Mesothelial cell of epicardium (in vitro differentiated cells): ENCODE results near the gene WAS. TPM values are rescaled to one million over a fixed set of nuclear protein-coding genes. Genes with fewer than 3 reads are reported as not detected.

ENCODE experiments used
- DNase-seq, 2 experiments: peaks; one replicate each; pipeline ENCODE4 v3.0.0; 2021; ENCODE audit warnings: low spot score in 2 of 2; ENCODE audit not compliant: unreplicated experiment in 2 of 2
- H3K27ac Mint-ChIP-seq: 2 replicates; pipeline ENCODE4 v1.8.0; 2021; ENCODE audit warnings: mixed read lengths
- H3K27me3 Mint-ChIP-seq: 2 replicates; pipeline ENCODE4 v1.8.0; 2021; ENCODE audit warnings: low read depth, mixed read lengths
- H3K36me3 Mint-ChIP-seq: 2 replicates; pipeline ENCODE4 v1.8.0; 2021; ENCODE audit warnings: mixed read lengths
- H3K4me1 Mint-ChIP-seq: 2 replicates; pipeline ENCODE4 v1.8.0; 2021; ENCODE audit warnings: mixed read lengths
- H3K4me3 Mint-ChIP-seq: 2 replicates; pipeline ENCODE4 v1.8.0; 2021; ENCODE audit warnings: mild to moderate bottlenecking, moderate library complexity, mixed read lengths
- H3K9me3 Mint-ChIP-seq: 2 replicates; pipeline ENCODE4 v1.8.0; 2021; ENCODE audit warnings: mixed read lengths
- total RNA-seq: library from RNA; stranded (reverse); gene quantifications from 3 replicates; pipeline ENCODE4 v1.2.1, GENCODE V29; 2021
- TF ChIP-seq, protein P1 (sequence below): fragments of 200-600 bp; sonication (generic); IDR thresholded peaks from one replicate; pipeline ENCODE4 v1.5.0; 2021; ENCODE audit warnings: antibody characterized with exemption; ENCODE audit not compliant: unreplicated experiment

Gene WAS
- 1.4 to 2.2 TPM (median 1.5 TPM) in 3 replicates for total RNA-seq

DNA sequence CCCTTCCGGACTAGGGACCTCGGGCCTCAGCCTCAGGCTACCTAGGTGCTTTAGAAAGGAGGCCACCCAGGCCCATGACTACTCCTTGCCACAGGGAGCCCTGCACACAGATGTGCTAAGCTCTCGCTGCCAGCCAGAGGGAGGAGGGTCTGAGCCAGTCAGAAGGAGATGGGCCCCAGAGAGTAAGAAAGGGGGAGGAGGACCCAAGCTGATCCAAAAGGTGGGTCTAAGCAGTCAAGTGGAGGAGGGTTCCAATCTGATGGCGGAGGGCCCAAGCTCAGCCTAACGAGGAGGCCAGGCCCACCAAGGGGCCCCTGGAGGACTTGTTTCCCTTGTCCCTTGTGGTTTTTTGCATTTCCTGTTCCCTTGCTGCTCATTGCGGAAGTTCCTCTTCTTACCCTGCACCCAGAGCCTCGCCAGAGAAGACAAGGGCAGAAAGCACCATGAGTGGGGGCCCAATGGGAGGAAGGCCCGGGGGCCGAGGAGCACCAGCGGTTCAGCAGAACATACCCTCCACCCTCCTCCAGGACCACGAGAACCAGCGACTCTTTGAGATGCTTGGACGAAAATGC is at the start of gene WAS:
Gene WAS, plus strand, starts transcription at position 389 of the 572 bp plus-strand sequence. Its CDS starts 55 bp downstream, at position 444.
- H3K4me1 Mint-ChIP-seq: no peaks in the 10 kb centered on the region
- peaks cover 28% of the 10 kb centered on the region for H3K9me3 Mint-ChIP-seq
- H3K27me3 Mint-ChIP-seq: peaks cover 18% of the 10 kb centered on the region
- DNase-seq: no peak
- no peak within 1 kb of the TSS for H3K27ac Mint-ChIP-seq
- TF ChIP-seq, protein P1, sequence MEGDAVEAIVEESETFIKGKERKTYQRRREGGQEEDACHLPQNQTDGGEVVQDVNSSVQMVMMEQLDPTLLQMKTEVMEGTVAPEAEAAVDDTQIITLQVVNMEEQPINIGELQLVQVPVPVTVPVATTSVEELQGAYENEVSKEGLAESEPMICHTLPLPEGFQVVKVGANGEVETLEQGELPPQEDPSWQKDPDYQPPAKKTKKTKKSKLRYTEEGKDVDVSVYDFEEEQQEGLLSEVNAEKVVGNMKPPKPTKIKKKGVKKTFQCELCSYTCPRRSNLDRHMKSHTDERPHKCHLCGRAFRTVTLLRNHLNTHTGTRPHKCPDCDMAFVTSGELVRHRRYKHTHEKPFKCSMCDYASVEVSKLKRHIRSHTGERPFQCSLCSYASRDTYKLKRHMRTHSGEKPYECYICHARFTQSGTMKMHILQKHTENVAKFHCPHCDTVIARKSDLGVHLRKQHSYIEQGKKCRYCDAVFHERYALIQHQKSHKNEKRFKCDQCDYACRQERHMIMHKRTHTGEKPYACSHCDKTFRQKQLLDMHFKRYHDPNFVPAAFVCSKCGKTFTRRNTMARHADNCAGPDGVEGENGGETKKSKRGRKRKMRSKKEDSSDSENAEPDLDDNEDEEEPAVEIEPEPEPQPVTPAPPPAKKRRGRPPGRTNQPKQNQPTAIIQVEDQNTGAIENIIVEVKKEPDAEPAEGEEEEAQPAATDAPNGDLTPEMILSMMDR: no peak
- H3K36me3 Mint-ChIP-seq: no peaks in the 10 kb centered on the region
- H3K4me3 Mint-ChIP-seq: no peak within 1 kb of the TSS

DNA sequence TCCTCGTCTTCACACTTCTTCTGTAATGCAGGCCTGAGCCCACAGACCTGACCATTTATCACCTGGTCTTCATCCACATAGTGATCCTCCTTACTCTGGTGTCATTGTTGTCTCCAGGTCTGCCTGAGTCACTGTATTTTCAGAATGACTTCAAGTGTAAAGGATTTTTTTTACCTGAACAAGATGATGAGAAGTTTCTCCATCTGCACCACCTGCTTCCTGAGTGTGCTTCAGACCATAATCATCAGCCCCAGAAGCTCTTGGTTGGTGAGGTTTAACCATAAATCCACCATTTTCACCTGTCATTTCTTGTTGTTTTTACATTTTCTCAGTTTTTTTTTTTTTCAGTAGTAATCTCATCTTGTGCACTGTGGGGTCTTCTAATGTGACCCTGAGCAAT is 47.3 kb upstream of the WAS start:
- DNase-seq: no peak
- peaks cover 11% of the 10 kb centered on the region for H3K9me3 Mint-ChIP-seq
- no peak overlapping the region for H3K27ac Mint-ChIP-seq
- H3K27me3 Mint-ChIP-seq: no peaks in the 10 kb centered on the region
- H3K4me3 Mint-ChIP-seq: no peak overlapping the region
- H3K36me3 Mint-ChIP-seq: no peaks in the 10 kb centered on the region
- TF ChIP-seq, protein P1: no peak
- H3K4me1 Mint-ChIP-seq: peaks cover under 1% of the 10 kb centered on the region

DNA sequence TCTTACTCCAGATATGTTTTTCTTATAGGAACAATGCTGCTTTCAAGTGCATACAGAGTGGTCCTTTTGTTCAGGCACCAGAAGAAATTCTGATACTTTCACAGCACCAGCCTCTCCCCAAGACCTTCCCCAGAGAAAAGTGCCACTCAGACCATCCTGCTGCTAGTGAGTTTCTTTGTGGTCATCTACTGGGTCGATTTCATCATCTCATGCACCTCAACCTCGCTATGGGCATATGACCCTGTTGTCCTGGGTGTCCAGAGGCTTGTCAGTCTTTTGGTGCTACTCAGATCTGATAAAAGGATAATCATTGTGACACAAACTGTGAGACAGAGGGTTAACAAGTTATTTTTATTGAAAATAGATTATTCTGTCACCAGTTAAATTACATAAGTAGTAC is 46.8 kb upstream of the WAS start:
- no peaks in the 10 kb centered on the region for H3K36me3 Mint-ChIP-seq
- no peak for DNase-seq
- no peaks in the 10 kb centered on the region for H3K4me1 Mint-ChIP-seq
- TF ChIP-seq, protein P1: no peak
- H3K27me3 Mint-ChIP-seq: no peaks in the 10 kb centered on the region
- no peak overlapping the region for H3K4me3 Mint-ChIP-seq
- H3K9me3 Mint-ChIP-seq: peaks cover 11% of the 10 kb centered on the region
- no peak overlapping the region for H3K27ac Mint-ChIP-seq

GRCh38 chrX:48645669-48646068 is 37.9 kb upstream of the WAS start:
- no peaks in the 10 kb centered on the region for H3K36me3 Mint-ChIP-seq
- DNase-seq: no peak
- no peaks in the 10 kb centered on the region for H3K27me3 Mint-ChIP-seq
- H3K27ac Mint-ChIP-seq: no peak overlapping the region
- peaks cover 14% of the 10 kb centered on the region for H3K9me3 Mint-ChIP-seq
- TF ChIP-seq, protein P1: no peak
- no peak overlapping the region for H3K4me3 Mint-ChIP-seq
- H3K4me1 Mint-ChIP-seq: peaks cover 2% of the 10 kb centered on the region

- no peak overlapping the region for H3K4me3 Mint-ChIP-seq
- H3K9me3 Mint-ChIP-seq: peaks cover 13% of the 10 kb centered on the region
- H3K27ac Mint-ChIP-seq: peak overlapping the region; percentile 72
- no peak for DNase-seq
- TF ChIP-seq, protein P1: no peak
- H3K36me3 Mint-ChIP-seq: no peaks in the 10 kb centered on the region
- no peaks in the 10 kb centered on the region for H3K27me3 Mint-ChIP-seq
- peaks cover 2% of the 10 kb centered on the region for H3K4me1 Mint-ChIP-seq
Observed at GRCh38 chrX:48648336-48648751, 35.3 kb upstream of the WAS start.
